Body of pancreas (tissue), 4 donors: ENCODE results near the gene RAB20. TPM values are rescaled to one million over a fixed set of nuclear protein-coding genes. Genes with fewer than 3 reads are reported as not detected.
"Not testable (repeated sequence)": the region's sequence is repeated elsewhere in the genome, so short reads cannot be mapped to it uniquely, and the experiment has no call there.

Experiments used
- ATAC-seq: fragments of 150-250 bp; one replicate; pipeline ENCODE4 v1.9.1; 2016
- DNase-seq, 4 donors: peaks; one replicate each; pipeline ENCODE4 v3.0.0-alpha.2; 2019
- H3K27ac ChIP-seq, 4 donors: fragments of 200-600 bp; sonication (generic); 1 replicate in 3 of 4; 2 replicates in 1 of 4; pipeline versions ENCODE4 v1.5.1 to v1.6.1; 2016 to 2019; ENCODE audit warnings: mild to moderate bottlenecking in 1 of 4, mixed read lengths in 1 of 4, moderate library complexity in 1 of 4
- H3K27me3 ChIP-seq, 2 donors: fragments of 200-600 bp; sonication (generic); one replicate each; pipeline ENCODE4 v1.6.0; 2016; ENCODE audit warnings: mild to moderate bottlenecking in 1 of 2
- H3K36me3 ChIP-seq, 2 donors: fragments of 200-600 bp; sonication (generic); replicated peaks in 1 of 2; 2 replicates each; pipeline ENCODE4 v1.5.1; 2016; ENCODE audit warnings: low read depth in 2 of 2; ENCODE audit not compliant: insufficient read depth in 1 of 2
- H3K4me1 ChIP-seq: fragments of 200-600 bp; sonication (generic); one replicate; pipeline ENCODE4 v1.6.0; 2016
- H3K4me3 ChIP-seq, 2 donors: fragments of 200-600 bp; sonication (generic); 1 replicate in 1 of 2; 2 replicates in 1 of 2; pipeline ENCODE4 v1.5.1; 2016 to 2019
- H3K9me3 ChIP-seq, 3 donors: fragments of 200-600 bp; sonication (generic); 1 replicate in 2 of 3; 2 replicates in 1 of 3; pipeline ENCODE4 v1.5.1; 2016
- CTCF ChIP-seq, 7 experiments: fragments of 450-650 bp in 4 of 7; fragments of 200-600 bp in 3 of 7; sonication (generic) in 3 of 7; IDR thresholded peaks; one replicate each; pipeline ENCODE4 v1.5.1; 2016 to 2019; ENCODE audit warnings: antibody characterized with exemption in 7 of 7
- POLR2A ChIP-seq, 3 donors: fragments of 450-650 bp; IDR thresholded peaks; one replicate each; pipeline ENCODE4 v1.6.1; 2016; ENCODE audit warnings: antibody characterized with exemption in 3 of 3, mild to moderate bottlenecking in 2 of 3
- WGBS, 2 donors: methylation state at CpG; one replicate each; pipeline ENCODE4 v1.1.5; 2017; 5-methylcytosine and 5-hydroxymethylcytosine counted together
- intact Hi-C: fragments of 100-400 bp; cut with DNase I; formaldehyde crosslinking; loops from one replicate; pipeline ENCODE4 v1.15.1; 2023
- total RNA-seq, 2 donors: library from RNA; depleted of rRNA; stranded (reverse); fragments of >200 nt; gene quantifications; one replicate each; pipeline ENCODE4 v1.1.0, GENCODE V29; 2016

RAB20 gene
- total RNA-seq, 2 donors from 2014 or later = 23.1 to 35.5 TPM

- no peak for TF ChIP-seq CTCF (IDR thresholded peaks at IDR 0.05)
- no peak for TF ChIP-seq POLR2A (IDR thresholded peaks at IDR 0.05)
- 56 to 64% methylated on average over 2 of the region's 2 CpGs for WGBS, 2 donors
- Histone ChIP-seq H3K27me3 (no peaks in the 10 kb centered on the region), H3K9me3 (no peaks in the 10 kb centered on the region), H3K27ac (no peak overlapping the region), H3K4me1 (peaks cover 28% of the 10 kb centered on the region), H3K36me3 (no peaks in the 10 kb centered on the region), H3K4me3 (no peak overlapping the region)
- no peak for ATAC-seq
- intact Hi-C loops = no loop called here
- DNase-seq = no peak
Measured at GRCh38 chr13:110572778-110573118, 11.2 kb upstream of the RAB20 start.

- intact Hi-C loops = no loop called here
- ATAC-seq (no peak), DNase-seq (no peak)
- no peaks in the 10 kb centered on the region for H3K9me3 ChIP-seq
- 69 to 75% methylated on average over 12 to 20 of the region's 20 CpGs for WGBS, 2 donors
- peaks cover 22% of the 10 kb centered on the region for H3K4me1 ChIP-seq
- no peaks in the 10 kb centered on the region for H3K27me3 ChIP-seq
- TF ChIP-seq POLR2A (IDR thresholded peaks at IDR 0.05) = no peak
- no peak for TF ChIP-seq CTCF (IDR thresholded peaks at IDR 0.05)
- no peaks in the 10 kb centered on the region for H3K36me3 ChIP-seq
- H3K4me3 ChIP-seq = no peak overlapping the region
- H3K27ac ChIP-seq = no peak overlapping the region
Measured at GRCh38 chr13:110571896-110572777, 10.6 kb upstream of the RAB20 start.

- DNase-seq (no peak), ATAC-seq (no peak)
- Histone ChIP-seq H3K4me1 (peaks cover 9% of the 10 kb centered on the region), H3K9me3 (no peaks in the 10 kb centered on the region), H3K27me3 (no peaks in the 10 kb centered on the region), H3K27ac (no peak overlapping the region), H3K36me3 (no peaks in the 10 kb centered on the region), H3K4me3 (no peak overlapping the region)
- no peak for TF ChIP-seq POLR2A (IDR thresholded peaks at IDR 0.05)
- 84% methylated on average over 10 of the region's 10 CpGs for WGBS, 2 donors
- intact Hi-C loops = no loop called here
Measured at GRCh38 chr13:110570886-110571285, 9.4 kb upstream of the RAB20 start.

GRCh38 chr13:110569962-110570361 is 8.4 kb upstream of the RAB20 start:
- H3K27ac ChIP-seq, intact Hi-C loops, H3K27me3 ChIP-seq, ATAC-seq, H3K4me1 ChIP-seq, H3K36me3 ChIP-seq, H3K4me3 ChIP-seq, H3K9me3 ChIP-seq: not testable (repeated sequence)
- WGBS, 2 donors = 81 to 91% methylated on average over 7 of the region's 7 CpGs
- DNase-seq = peak in 1 of 4 donors; percentile 5

- TF ChIP-seq CTCF (IDR thresholded peaks at IDR 0.05) (no peak), POLR2A (IDR thresholded peaks at IDR 0.05) (no peak)
- WGBS, 2 donors = 68 to 70% methylated on average over 3 of the region's 3 CpGs
Measured at GRCh38 chr13:110568612-110569011, 7.1 kb upstream of the RAB20 start.

GRCh38 chr13:110566171-110566570 is 4.6 kb upstream of the RAB20 start:
- Histone ChIP-seq H3K9me3 (no peaks in the 10 kb centered on the region), H3K4me3 (no peak overlapping the region), H3K36me3 (no peaks in the 10 kb centered on the region), H3K27me3 (no peaks in the 10 kb centered on the region), H3K27ac (no peak overlapping the region), H3K4me1 (peaks cover 26% of the 10 kb centered on the region)
- TF ChIP-seq CTCF (IDR thresholded peaks at IDR 0.05) (no peak), POLR2A (IDR thresholded peaks at IDR 0.05) (no peak)
- 85 to 89% methylated on average over 9 of the region's 9 CpGs for WGBS, 2 donors
- DNase-seq (no peak), ATAC-seq (no peak)
- intact Hi-C loops = no loop called here

More at GRCh38 chr13:110568612-110569011, 7.1 kb upstream of the RAB20 start:
- H3K4me3 ChIP-seq = no peak overlapping the region
- no peaks in the 10 kb centered on the region for H3K36me3 ChIP-seq
- ATAC-seq = no peak
- intact Hi-C loops = no loop called here
- DNase-seq = peak in 1 of 4 donors; percentile 1
- no peaks in the 10 kb centered on the region for H3K27me3 ChIP-seq
- H3K4me1 ChIP-seq = peaks cover 14% of the 10 kb centered on the region
- no peak overlapping the region for H3K27ac ChIP-seq
- H3K9me3 ChIP-seq = no peaks in the 10 kb centered on the region
